Activated CD4-positive, alpha-beta memory T cell treated with anti-CD3 and anti-CD28 coated beads, Interleukin-2, amount 10 ng/mL, durations not matched to agents 7 days and 5 days (primary cell): Measurements from ENCODE around the gene BMP7. TPM values are rescaled to one million over a fixed set of nuclear protein-coding genes. Genes with fewer than 3 reads are reported as not detected.

Experiments
- CTCF ChIA-PET: fragments of 350-600 bp; sonication (Branson Sonifier 250); formaldehyde crosslinking; loops from one replicate; lab custom pipeline; 2021; ENCODE audit warnings: antibody characterized with exemption, inconsistent platforms; lab: Charles Lee
- POLR2A ChIA-PET: fragments of 350-600 bp; sonication (Branson Sonifier 250); formaldehyde crosslinking; loops from one replicate; lab custom pipeline; 2021; ENCODE audit warnings: antibody characterized with exemption; lab: Charles Lee
- DNase-seq: peaks from one replicate; pipeline ENCODE4 v3.0.0-alpha.2; 2020
- H3K27ac Mint-ChIP-seq: one replicate; pipeline ENCODE4 v1.8.0; 2021; ENCODE audit warnings: mild to moderate bottlenecking, mixed read lengths
- H3K27me3 Mint-ChIP-seq: one replicate; pipeline ENCODE4 v1.8.0; 2021; ENCODE audit warnings: mixed read lengths
- H3K36me3 Mint-ChIP-seq: one replicate; pipeline ENCODE4 v1.8.0; 2021; ENCODE audit warnings: low read depth, mixed read lengths
- H3K4me1 Mint-ChIP-seq: one replicate; pipeline ENCODE4 v1.8.0; 2021; ENCODE audit warnings: mixed read lengths
- H3K4me3 Mint-ChIP-seq: one replicate; pipeline ENCODE4 v1.8.0; 2021; ENCODE audit warnings: mild to moderate bottlenecking, mixed read lengths
- H3K9me3 Mint-ChIP-seq: one replicate; pipeline ENCODE4 v1.8.0; 2021; ENCODE audit warnings: mixed read lengths
- total RNA-seq, 2 experiments: library from RNA; stranded (reverse); gene quantifications; one replicate each; pipeline ENCODE4 v1.2.3, GENCODE V29; 2021

The BMP7 gene
- total RNA-seq, 2 experiments from 2014 or later, result not detected

DNA sequence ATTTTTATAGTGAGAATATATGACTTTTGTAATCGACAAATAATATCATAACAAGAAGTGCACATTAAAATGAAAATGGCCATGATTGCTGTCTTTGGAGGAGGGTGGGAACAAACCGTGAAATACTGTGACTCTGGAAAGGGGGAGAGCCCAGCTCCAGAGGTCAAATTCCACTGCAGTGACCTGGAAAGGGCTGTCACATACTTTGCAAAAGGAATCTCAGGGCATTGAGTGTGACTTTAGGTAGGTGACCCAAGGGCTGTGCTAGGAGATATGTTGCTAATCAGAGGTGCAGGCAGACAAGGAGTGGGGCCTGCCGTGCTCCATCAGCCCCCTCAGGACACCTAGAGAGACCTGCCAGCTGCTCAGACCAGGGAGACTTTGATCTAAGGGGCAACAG lies 28.1 kb upstream of the BMP7 start:
- CTCF ChIA-PET, result no interaction called here
- Mint-ChIP-seq H3K27ac (no peak overlapping the region), H3K9me3 (no peaks in the 10 kb centered on the region), H3K36me3 (no peaks in the 10 kb centered on the region), H3K4me3 (no peak overlapping the region), H3K4me1 (no peaks in the 10 kb centered on the region), H3K27me3 (peaks cover 18% of the 10 kb centered on the region)
- POLR2A ChIA-PET, result no interaction called here
- DNase-seq, result no peak

GRCh38 chr20:57293995-57294394 lies 27.6 kb upstream of the BMP7 start:
- no peaks in the 10 kb centered on the region for H3K9me3 Mint-ChIP-seq
- H3K4me1 Mint-ChIP-seq, result no peaks in the 10 kb centered on the region
- no peak overlapping the region for H3K4me3 Mint-ChIP-seq

GRCh38 chr20:57292611-57293010 lies 26.2 kb upstream of the BMP7 start:
- no peaks in the 10 kb centered on the region for H3K36me3 Mint-ChIP-seq
- H3K4me3 Mint-ChIP-seq, result no peak overlapping the region
- H3K4me1 Mint-ChIP-seq, result no peaks in the 10 kb centered on the region
- CTCF ChIA-PET, result no interaction called here
- H3K27ac Mint-ChIP-seq, result no peak overlapping the region
- H3K27me3 Mint-ChIP-seq, result peaks cover 27% of the 10 kb centered on the region
- POLR2A ChIA-PET, result no interaction called here
- no peak for DNase-seq
- no peaks in the 10 kb centered on the region for H3K9me3 Mint-ChIP-seq

More at GRCh38 chr20:57293995-57294394, 27.6 kb upstream of the BMP7 start:
- peaks cover 18% of the 10 kb centered on the region for H3K27me3 Mint-ChIP-seq
- no peaks in the 10 kb centered on the region for H3K36me3 Mint-ChIP-seq
- no peak for DNase-seq
- no peak overlapping the region for H3K27ac Mint-ChIP-seq
- CTCF ChIA-PET, result no interaction called here
- POLR2A ChIA-PET, result no interaction called here

DNA sequence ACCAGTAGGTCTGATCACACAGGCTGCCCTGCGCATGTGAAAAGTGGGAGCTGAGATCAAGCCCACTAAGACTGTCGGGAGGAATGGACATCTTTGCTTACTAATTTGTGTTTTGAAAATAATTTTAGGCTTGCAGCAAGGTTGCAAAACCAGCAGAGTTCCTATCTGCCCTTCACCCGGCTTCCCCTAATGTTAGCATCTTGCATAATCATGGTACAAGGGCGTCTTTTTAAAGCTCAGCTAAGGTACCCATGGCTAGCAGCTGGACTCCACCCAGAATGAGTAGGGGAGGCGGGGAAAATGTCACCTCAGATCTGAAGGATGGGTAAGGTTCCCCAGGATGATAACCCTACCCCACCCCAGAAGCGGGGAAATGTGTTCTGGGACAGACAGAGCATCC lies 25.3 kb upstream of the BMP7 start:
- H3K4me1 Mint-ChIP-seq, result no peaks in the 10 kb centered on the region
- H3K27me3 Mint-ChIP-seq, result peaks cover 33% of the 10 kb centered on the region
- ChIA-PET POLR2A (no interaction called here), CTCF (no interaction called here)
- no peak overlapping the region for H3K4me3 Mint-ChIP-seq
- no peak overlapping the region for H3K27ac Mint-ChIP-seq
- H3K36me3 Mint-ChIP-seq, result no peaks in the 10 kb centered on the region
- H3K9me3 Mint-ChIP-seq, result no peaks in the 10 kb centered on the region
- DNase-seq, result no peak

DNA sequence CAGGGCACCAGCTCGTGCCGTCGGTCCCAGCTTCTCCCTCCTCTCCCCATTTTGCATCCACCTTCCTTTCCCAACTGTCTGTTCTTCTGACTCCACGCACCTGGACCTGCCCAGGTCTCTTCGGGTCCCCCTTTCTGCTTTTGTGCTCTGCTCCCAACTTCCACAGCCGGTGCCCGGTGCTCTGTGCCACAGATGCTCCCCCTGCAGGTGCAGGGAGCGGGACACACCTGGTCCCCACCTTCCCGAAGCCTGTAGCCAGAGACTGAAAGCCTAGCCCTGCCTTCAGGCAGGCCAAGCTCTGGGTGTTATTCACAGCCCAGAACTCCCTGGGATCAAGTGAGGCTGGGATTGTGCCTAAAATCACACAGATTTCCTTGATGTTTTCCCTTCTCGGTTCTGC lies 24.6 kb upstream of the BMP7 start:
- no peak for DNase-seq
- no peak overlapping the region for H3K4me3 Mint-ChIP-seq
- no peaks in the 10 kb centered on the region for H3K9me3 Mint-ChIP-seq
- no peaks in the 10 kb centered on the region for H3K36me3 Mint-ChIP-seq
- CTCF ChIA-PET, result no interaction called here
- POLR2A ChIA-PET, result no interaction called here
- H3K4me1 Mint-ChIP-seq, result no peaks in the 10 kb centered on the region
- H3K27ac Mint-ChIP-seq, result no peak overlapping the region
- H3K27me3 Mint-ChIP-seq, result peaks cover 37% of the 10 kb centered on the region

- DNase-seq, result no peak
- H3K36me3 Mint-ChIP-seq, result no peaks in the 10 kb centered on the region
- H3K27ac Mint-ChIP-seq, result no peak overlapping the region
- H3K4me1 Mint-ChIP-seq, result no peaks in the 10 kb centered on the region
- H3K9me3 Mint-ChIP-seq, result no peaks in the 10 kb centered on the region
- CTCF ChIA-PET, result no interaction called here
- POLR2A ChIA-PET, result no interaction called here
- peaks cover 37% of the 10 kb centered on the region for H3K27me3 Mint-ChIP-seq
- no peak overlapping the region for H3K4me3 Mint-ChIP-seq
Measured at GRCh38 chr20:57290178-57290484, 23.7 kb upstream of the BMP7 start.

- H3K9me3 Mint-ChIP-seq, result no peaks in the 10 kb centered on the region
- no peaks in the 10 kb centered on the region for H3K4me1 Mint-ChIP-seq
- peaks cover 35% of the 10 kb centered on the region for H3K27me3 Mint-ChIP-seq
- ChIA-PET POLR2A (no interaction called here), CTCF (no interaction called here)
- no peak overlapping the region for H3K27ac Mint-ChIP-seq
- no peak for DNase-seq
- no peak overlapping the region for H3K4me3 Mint-ChIP-seq
- no peaks in the 10 kb centered on the region for H3K36me3 Mint-ChIP-seq
Measured at GRCh38 chr20:57289391-57290177, 23.1 kb upstream of the BMP7 start.

- Mint-ChIP-seq H3K4me1 (no peaks in the 10 kb centered on the region), H3K27me3 (peaks cover 36% of the 10 kb centered on the region), H3K9me3 (no peaks in the 10 kb centered on the region), H3K4me3 (no peak overlapping the region), H3K36me3 (no peaks in the 10 kb centered on the region), H3K27ac (no peak overlapping the region)
- ChIA-PET CTCF (no interaction called here), POLR2A (no interaction called here)
- no peak for DNase-seq
Measured at GRCh38 chr20:57288651-57289277, 22.3 kb upstream of the BMP7 start.

DNA sequence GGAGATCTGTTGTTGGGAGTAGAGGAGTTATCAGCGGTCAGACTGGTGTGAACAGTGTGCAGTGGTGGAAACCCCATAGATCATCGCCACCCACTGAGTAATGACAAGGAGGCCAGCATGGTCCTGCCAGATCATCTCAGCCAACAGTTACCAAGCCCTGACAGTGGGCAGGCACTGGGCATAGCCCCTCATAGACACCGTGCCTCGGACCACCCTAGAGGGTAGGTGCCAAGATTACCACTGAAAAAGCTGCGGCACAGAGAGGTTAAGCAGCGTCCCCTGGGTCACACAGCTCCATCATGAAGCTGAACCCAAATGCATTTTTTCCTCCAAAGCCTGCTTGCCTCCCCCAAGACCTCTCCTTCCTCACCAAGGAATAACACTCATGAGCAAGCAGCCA lies 21.5 kb upstream of the BMP7 start:
- Mint-ChIP-seq H3K27ac (no peak overlapping the region), H3K36me3 (no peaks in the 10 kb centered on the region), H3K27me3 (peaks cover 41% of the 10 kb centered on the region), H3K4me1 (no peaks in the 10 kb centered on the region), H3K4me3 (no peak overlapping the region), H3K9me3 (no peaks in the 10 kb centered on the region)
- no peak for DNase-seq
- POLR2A ChIA-PET, result no interaction called here
- CTCF ChIA-PET, result no interaction called here

- DNase-seq, result no peak
- no peak overlapping the region for H3K4me3 Mint-ChIP-seq
- H3K4me1 Mint-ChIP-seq, result no peaks in the 10 kb centered on the region
- POLR2A ChIA-PET, result no interaction called here
- peaks cover 45% of the 10 kb centered on the region for H3K27me3 Mint-ChIP-seq
- no peaks in the 10 kb centered on the region for H3K9me3 Mint-ChIP-seq
- H3K36me3 Mint-ChIP-seq, result no peaks in the 10 kb centered on the region
- CTCF ChIA-PET, result no interaction called here
- no peak overlapping the region for H3K27ac Mint-ChIP-seq
Measured at GRCh38 chr20:57287007-57287880, 20.8 kb upstream of the BMP7 start.

GRCh38 chr20:57283860-57284259 lies 17.4 kb upstream of the BMP7 start:
- ChIA-PET CTCF (no interaction called here), POLR2A (no interaction called here)
- H3K4me3 Mint-ChIP-seq, result no peak overlapping the region
- DNase-seq, result no peak
- H3K27me3 Mint-ChIP-seq, result peaks cover 42% of the 10 kb centered on the region
- no peak overlapping the region for H3K27ac Mint-ChIP-seq
- no peaks in the 10 kb centered on the region for H3K36me3 Mint-ChIP-seq
- H3K9me3 Mint-ChIP-seq, result no peaks in the 10 kb centered on the region
- H3K4me1 Mint-ChIP-seq, result no peaks in the 10 kb centered on the region

- H3K36me3 Mint-ChIP-seq, result no peaks in the 10 kb centered on the region
- peaks cover 37% of the 10 kb centered on the region for H3K27me3 Mint-ChIP-seq
- ChIA-PET CTCF (no interaction called here), POLR2A (no interaction called here)
- DNase-seq, result no peak
- no peak overlapping the region for H3K4me3 Mint-ChIP-seq
- no peaks in the 10 kb centered on the region for H3K9me3 Mint-ChIP-seq
- no peaks in the 10 kb centered on the region for H3K4me1 Mint-ChIP-seq
- H3K27ac Mint-ChIP-seq, result no peak overlapping the region
Measured at GRCh38 chr20:57282670-57283361, 16.4 kb upstream of the BMP7 start.

DNA sequence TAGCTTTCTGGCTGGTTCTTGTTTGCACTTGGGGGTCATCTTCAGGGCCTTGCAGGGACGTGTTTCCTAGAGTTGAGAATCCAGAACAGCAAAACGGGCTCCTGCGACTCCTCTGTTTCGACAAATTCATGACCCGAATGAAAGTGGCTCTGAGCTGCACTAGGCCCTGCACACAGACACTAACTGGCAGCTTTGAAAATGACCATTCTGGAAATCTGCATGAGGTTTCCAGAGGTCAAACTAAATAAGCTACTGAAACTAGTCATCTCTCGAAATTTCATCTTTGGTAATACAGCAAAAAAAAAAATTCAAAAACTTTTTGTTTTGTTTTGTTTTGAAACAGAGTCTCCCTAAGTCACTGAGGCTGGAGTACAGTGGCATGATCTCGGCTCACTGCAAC lies 15.5 kb upstream of the BMP7 start:
- Mint-ChIP-seq H3K27ac (no peak overlapping the region), H3K9me3 (no peaks in the 10 kb centered on the region), H3K4me3 (no peak overlapping the region), H3K36me3 (no peaks in the 10 kb centered on the region), H3K4me1 (no peaks in the 10 kb centered on the region), H3K27me3 (peaks cover 29% of the 10 kb centered on the region)
- POLR2A ChIA-PET, result no interaction called here
- no peak for DNase-seq
- CTCF ChIA-PET, result no interaction called here
